NCI-H2196 treated with DMSO at 0.1 percent for 48 hours (cell line): ENCODE measurements around the gene STK4.

Source experiments
- DNase-seq: peaks from one replicate; lab custom pipeline; 2025; ENCODE audit not compliant: unreplicated experiment; lab: John Stamatoyannopoulos, UW

The STK4 gene

DNA sequence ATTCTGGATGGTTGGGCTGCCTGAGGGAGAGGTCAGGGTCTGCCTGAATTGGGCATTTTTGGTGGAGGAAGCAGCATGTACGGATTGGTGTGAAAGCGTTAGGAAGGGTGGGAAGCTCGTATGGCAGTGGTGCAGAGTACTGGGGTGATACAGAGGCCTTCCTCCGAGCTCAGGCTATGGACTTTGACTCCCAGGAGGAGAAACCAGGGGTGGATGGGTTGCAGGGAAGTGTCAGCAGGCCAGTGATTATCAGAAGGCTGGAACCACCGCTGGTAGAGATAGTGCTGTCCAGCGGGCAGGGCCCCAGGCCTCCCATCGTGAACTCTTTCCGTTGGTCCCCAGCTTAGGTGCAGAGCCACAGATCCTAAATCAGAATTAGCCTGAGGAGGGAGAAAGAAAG lies 143.3 kb downstream of the STK4 start:
- DNase-seq: no peak

DNA sequence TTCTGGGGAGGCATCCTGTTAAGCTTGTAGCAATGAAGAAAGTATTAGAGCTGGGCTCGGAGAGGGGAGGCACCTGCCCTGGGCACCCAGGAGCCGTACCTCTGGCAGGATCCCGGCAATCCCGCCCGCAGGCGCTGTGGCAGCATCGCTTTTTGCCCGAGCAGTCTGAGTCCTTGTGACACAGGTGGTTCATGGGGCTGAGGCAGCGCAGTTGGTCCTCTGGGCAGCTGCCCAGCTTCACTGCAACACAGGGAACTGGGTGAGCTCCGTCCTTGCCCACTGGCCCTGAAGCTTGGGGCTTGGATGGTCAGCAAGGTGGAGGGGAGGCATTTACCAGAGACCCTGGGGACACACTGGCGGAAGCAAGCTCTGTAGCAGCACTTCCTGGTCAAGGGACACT lies 144.0 kb downstream of the STK4 start:
- no peak for DNase-seq

DNA sequence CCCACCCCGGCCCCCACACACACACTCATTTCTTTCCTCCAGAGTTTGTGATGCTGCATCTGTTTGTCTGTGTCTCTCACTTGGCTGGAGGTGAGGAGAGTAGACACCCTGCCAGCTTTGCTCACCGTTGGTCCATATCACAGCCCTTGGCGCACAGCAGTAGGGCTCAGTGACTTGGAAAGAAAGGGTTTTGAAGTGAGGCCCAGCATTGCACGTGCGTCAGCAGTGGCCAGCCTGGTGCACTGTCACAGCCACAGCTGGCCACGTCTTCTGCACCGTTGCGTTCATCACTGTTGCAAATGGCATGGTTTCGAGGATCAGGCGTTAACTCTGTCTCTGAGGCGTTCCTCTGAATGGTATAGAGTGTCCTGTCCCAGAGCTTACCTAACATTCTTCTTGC lies 145.0 kb downstream of the STK4 start:
- no peak for DNase-seq

DNA sequence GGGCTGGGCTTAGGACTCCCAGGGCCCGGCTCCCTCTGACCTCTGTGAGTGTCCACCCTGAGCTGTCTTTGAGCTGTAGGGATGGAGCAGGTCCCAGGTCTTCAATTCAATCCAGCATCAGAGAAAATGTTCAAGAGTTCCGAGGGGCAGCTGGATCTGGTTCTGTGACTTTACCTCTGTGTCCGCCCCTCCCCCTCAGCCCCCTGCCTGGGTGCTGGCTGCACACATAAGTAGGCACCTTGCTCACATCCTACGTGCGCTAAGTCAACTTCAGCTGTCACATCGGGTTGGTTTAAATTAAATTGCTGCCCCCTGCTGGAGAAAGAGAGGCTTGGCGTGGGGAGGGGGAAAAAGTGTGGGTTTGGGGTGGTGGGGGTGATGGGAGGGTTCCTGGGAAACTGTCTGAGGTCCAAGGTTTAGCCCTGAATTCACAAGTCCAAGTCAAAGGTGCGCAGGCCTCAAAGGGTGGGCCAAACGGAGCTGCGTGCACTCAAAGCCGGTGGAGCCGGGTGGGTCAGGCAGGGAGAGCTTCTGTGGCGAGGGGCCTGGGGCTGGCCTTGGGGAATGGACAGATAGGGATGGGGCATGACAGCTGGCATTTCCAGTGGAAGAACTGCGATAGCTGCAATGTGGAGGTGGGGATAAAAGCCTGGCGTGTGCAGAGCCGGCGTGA lies 145.6 kb downstream of the STK4 start:
- DNase-seq: no peak

DNA sequence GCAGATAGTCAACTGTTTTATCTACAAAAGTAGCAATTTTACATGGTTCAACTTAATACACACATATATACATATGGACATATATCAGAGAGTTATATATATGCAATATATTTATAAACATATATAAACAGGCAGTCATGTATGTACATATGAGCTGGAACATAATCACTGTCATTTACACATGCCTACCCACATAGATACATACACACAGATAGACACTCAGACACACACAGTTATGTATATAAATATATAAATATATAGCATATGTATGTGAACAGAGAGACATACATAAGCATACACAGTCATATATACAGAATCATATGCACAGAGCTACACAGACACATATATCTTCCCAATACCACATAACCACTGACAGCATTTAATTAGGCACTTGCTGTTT lies 146.4 kb downstream of the STK4 start:
- DNase-seq: no peak

DNA sequence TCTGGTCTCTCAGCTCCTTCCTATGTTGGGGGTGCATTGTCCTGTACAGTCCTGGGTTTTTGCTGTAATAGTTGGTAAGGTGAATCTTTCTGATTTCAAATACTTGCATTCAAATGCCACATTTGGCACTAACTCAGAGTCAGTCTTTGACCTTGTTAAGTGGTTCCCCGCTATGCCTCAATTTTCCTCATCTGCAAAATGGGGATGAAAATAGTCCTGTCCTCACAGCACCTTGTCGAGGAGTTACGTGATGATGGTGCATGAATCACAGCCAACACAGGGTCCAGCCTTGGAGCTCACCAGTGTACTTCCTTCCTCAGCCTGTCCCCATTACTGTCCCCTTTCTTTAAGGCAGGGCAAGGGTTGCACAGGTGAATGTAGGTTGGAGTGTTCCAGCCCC lies 147.6 kb downstream of the STK4 start:
- no peak for DNase-seq

DNA sequence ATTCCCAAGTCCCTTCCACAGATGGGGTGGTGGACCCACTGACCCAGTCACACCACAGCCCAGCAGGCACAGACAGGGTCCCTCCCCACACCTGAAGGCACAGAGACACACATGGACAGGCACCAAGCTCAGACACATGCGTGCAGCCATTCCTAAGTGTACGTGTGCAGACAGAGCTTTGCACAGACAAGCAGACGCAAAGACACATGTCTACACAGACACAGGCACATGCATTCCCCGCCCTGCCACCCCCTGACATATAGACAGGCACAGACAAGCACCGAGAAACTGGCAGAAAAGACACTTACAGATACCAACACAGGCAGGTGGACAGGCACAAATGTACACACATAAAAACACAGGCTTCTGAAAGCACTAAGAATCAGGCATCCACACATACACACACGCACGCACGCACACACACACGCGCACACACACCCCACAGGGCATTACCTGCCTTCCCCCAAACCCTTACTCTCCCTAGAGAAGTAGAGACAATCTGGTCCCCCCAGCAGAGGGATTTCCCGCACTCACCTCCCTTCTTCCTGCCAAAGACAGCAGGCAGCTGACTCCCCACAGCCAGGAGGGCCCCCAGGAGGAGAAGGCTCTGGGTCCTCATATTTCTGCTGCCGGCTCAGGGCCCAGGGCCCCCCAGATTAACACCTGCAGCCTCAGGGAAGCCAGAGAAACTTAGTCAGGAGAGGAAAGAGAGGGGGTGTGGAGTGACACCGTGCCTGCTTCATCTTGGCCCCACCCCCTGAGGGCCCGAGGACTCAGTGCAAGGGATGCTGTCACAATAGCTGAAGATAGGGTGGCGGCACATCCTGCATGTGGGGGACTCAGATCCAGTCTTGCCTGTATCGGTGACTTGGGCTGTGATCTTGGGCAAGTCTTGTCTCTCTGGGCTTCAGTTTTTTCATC lies 148.4 kb downstream of the STK4 start, which contains the start of gene WFDC5:
WFDC5 (minus strand) TSS at position 710 of the 921 bp plus-strand sequence; CDS start at position 619, 91 bp downstream.
- no peak for DNase-seq

DNA sequence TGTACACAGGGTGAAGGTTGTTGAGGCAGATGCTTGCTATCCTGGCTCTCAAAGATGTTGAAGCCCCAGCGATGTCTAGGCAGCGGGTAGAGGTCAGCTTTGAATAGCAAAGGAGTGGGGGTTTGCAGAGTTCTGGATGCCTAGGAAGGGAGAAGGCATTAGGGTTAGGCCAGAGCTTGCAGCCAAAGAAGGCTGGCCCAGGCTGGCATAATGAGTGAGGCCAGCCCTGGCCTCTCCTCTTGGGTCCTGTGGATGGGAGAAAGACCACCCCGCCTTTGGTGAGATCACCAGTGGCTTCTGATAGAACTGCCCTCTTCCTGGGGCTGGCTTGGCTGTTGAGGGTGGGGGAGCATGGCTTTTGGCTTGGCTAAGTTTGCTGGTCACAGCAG lies 149.1 kb downstream of the STK4 start:
- DNase-seq: no peak

DNA sequence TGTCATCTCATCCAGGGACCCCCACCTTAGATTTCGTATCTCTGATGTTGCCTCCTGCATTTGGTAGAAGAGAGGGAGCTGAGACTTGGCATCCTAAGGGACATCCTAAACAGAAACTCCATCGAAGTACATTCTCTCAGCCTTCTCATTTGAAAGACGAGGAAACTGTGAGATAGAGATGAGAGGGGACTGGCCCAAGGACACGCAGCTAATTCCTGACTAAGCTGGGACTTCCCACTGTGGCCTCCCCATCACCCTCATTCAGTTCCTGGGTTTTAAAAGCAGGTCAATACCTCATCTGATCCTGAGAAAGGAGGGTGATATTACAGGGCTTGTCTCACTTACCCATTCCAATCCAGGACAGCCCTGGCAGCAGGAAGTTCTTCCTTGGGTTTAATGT lies 149.5 kb downstream of the STK4 start:
- no peak for DNase-seq

DNA sequence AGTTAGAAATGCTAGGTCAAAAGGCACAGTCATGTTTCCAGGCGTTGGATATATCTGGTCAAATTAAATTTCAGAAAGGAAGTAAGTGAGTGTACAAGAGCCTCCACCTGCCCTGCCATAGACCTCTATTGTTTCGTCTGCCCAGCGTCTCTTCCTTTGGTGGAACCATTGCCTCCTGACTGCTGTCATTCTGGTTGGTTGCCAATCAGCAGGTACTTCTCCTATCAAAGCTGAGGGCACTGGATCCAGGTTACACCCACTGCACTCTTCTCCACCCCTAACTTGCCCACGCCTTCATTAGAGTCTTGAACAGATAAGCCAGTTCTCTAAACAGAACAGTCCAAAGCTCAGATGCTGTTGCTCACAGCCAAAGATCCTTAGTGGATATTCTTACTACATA lies 151.3 kb downstream of the STK4 start:
- no peak for DNase-seq

DNA sequence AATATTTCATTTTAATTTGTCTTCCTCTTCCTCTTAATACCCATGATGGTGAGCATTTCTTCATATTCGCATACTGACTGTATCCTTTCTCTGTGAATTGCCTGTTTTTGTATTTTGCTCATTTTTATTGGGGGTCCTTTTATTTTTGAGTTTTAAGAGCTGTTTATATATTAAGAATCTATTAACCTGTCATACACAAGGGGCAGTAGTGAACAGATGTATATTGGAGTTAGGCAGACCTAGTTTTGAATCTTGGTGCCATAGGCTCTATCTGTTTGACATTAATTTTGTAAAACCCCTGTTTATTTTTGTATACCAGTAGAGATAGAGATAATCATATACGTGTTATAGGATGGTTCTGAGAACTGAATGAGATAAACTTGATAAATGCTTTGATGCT lies 151.7 kb downstream of the STK4 start:
- no peak for DNase-seq

DNA sequence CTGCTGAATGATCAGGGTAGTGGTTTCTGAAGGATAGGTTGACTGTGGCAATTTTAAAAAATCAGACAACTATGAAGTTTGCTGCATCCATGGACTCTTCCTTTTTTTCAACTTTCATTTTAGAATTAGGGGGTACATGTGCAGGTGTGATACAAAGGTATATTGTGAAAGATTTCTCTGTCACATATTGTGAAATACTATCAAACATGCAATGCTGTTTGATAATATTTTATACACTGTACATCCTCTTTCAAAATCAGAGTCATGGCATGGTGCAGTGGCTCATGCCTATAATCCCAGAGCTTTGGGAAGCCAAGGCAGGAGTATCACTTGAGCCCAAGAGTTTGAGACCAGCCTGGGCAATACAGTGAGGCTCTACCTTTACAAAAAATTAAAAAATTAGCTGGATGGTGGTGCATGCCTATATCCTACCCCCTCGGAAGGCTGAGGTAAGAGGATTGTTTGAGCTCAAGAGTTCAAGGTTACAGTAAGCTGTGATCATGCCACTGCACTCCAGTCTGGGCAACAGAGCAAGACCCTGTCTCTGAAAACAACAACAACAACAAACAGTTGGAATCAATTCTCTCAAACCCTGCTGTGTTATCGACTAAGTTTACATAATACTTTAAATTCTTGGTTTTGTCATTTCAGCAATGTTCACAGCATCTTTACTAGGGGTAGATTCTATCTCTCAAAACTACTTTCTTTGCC lies 153.4 kb downstream of the STK4 start:
- no peak for DNase-seq

DNA sequence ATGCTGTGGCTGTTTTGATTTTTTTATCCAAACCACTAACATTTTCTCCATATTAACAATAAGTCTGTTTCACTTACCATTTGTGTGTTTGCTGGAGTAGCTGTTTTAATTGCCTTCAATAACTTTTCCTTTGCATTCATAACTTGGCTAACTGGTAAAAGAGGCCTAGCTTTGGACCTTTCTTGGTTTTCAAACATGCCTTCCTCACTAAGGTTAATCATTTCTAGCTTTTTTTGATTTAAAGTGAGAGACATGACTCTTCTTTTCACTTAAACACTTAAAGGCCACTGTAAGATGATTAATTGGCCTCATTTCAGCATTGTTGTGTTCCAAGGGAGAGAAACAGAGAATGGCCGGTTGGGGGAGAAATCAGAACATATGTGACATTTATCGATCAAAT lies 155.1 kb downstream of the STK4 start:
- DNase-seq: no peak

DNA sequence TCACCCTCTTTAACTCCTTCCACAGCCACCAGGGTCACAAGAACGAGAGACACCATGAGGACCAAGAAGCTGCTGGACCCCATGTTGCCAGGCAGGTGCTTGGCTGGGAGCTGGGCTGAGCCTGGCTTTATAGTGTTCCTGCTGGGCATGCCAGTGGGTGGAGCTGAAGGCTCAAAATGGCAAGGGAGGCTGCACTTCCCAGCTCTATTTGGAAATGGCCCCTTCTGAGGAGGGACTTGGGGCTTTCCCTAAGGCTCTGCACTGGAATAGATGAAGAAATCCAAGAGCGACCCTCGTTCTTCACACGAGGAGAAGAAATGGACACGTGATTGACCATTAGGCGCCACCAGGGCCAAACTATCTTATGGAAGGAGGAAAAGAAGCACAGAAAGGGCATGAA lies 158.1 kb downstream of the STK4 start, which contains the start of gene WFDC12:
WFDC12 (minus strand) TSS at position 101 of the 400 bp plus-strand sequence; CDS start at position 83, 18 bp downstream.
- DNase-seq: no peak

DNA sequence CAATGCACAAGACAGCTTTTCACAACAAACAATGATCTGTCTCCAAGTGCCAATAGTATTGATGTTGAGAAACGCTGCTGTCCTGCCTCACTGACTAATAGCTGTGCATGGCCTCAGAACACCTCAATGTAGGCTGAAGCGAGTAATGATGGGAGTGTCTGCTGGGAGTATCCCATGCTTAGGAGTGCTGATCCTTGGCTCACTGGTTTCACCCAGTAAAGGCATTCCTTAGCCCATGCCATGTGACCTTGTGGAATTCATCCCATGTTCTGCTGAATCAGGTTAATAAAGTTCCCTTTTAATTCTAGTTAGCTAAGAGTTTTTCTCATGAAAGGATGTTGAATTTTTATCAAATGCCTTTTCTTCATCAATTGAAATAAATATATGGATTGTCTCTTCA lies 161.8 kb downstream of the STK4 start:
- DNase-seq: no peak
